ENCODE data around the gene ANKMY1.

Gene ANKMY1

GRCh38 chr2:240479111-240479501 is 78.7 kb downstream of the ANKMY1 start:
- H3K9me3 Mint-ChIP-seq: peaks cover 0 to 10% of the 10 kb centered on the region in 2 donors
- H3K27me3 Mint-ChIP-seq: no peaks in the 10 kb centered on the region
- DNase-seq (no peak), ATAC-seq (no peak)
- peak overlapping the region in 1 of 2 donors; percentile 41 for H3K27ac Mint-ChIP-seq
- H3K4me3 Mint-ChIP-seq: no peak overlapping the region
- H3K4me1 Mint-ChIP-seq: no peaks in the 10 kb centered on the region

- Mint-ChIP-seq H3K4me3 (no peak overlapping the region), H3K27ac (peak overlapping the region in 1 of 2 donors; percentile 41), H3K4me1 (no peaks in the 10 kb centered on the region), H3K27me3 (no peaks in the 10 kb centered on the region), H3K9me3 (peaks cover 4 to 16% of the 10 kb centered on the region in 2 donors)
- DNase-seq (peak in 1 of 2 donors; percentile 8), ATAC-seq (no peak)
Measured at GRCh38 chr2:240478346-240479110, 79.3 kb downstream of the ANKMY1 start.

GRCh38 chr2:240477916-240478315 is 79.9 kb downstream of the ANKMY1 start:
- Mint-ChIP-seq H3K27me3 (no peaks in the 10 kb centered on the region), H3K4me1 (no peaks in the 10 kb centered on the region), H3K9me3 (peaks cover 9 to 21% of the 10 kb centered on the region in 2 donors), H3K4me3 (no peak overlapping the region), H3K27ac (no peak overlapping the region)
- ATAC-seq: no peak
- no peak for DNase-seq

- DNase-seq (no peak), ATAC-seq (no peak)
- Mint-ChIP-seq H3K9me3 (peaks cover 9 to 21% of the 10 kb centered on the region in 2 donors), H3K27me3 (no peaks in the 10 kb centered on the region), H3K4me1 (no peaks in the 10 kb centered on the region), H3K27ac (no peak overlapping the region), H3K4me3 (no peak overlapping the region)
Measured at GRCh38 chr2:240473211-240473610, 84.6 kb downstream of the ANKMY1 start.

GRCh38 chr2:240472078-240472790 is 85.6 kb downstream of the ANKMY1 start:
- H3K27ac Mint-ChIP-seq: no peak overlapping the region
- H3K9me3 Mint-ChIP-seq: peaks cover 9 to 21% of the 10 kb centered on the region in 2 donors
- H3K27me3 Mint-ChIP-seq: no peaks in the 10 kb centered on the region
- no peaks in the 10 kb centered on the region for H3K4me1 Mint-ChIP-seq
- H3K4me3 Mint-ChIP-seq: no peak overlapping the region
- DNase-seq: no peak
- ATAC-seq: no peak

GRCh38 chr2:240469740-240470139 is 88.0 kb downstream of the ANKMY1 start:
- peaks cover 9 to 10% of the 10 kb centered on the region in 2 donors for H3K9me3 Mint-ChIP-seq
- no peak overlapping the region for H3K4me3 Mint-ChIP-seq
- ATAC-seq: no peak
- H3K27me3 Mint-ChIP-seq: no peaks in the 10 kb centered on the region
- no peaks in the 10 kb centered on the region for H3K4me1 Mint-ChIP-seq
- peak overlapping the region in 1 of 2 donors; percentile 16 for H3K27ac Mint-ChIP-seq
- no peak for DNase-seq

GRCh38 chr2:240469239-240469636 is 88.5 kb downstream of the ANKMY1 start:
- DNase-seq (no peak), ATAC-seq (no peak)
- Mint-ChIP-seq H3K27me3 (no peaks in the 10 kb centered on the region), H3K9me3 (peaks cover 9 to 10% of the 10 kb centered on the region in 2 donors), H3K4me1 (no peaks in the 10 kb centered on the region), H3K27ac (no peak overlapping the region), H3K4me3 (no peak overlapping the region)

- Mint-ChIP-seq H3K9me3 (peaks cover 5 to 6% of the 10 kb centered on the region in 2 donors), H3K4me3 (no peak overlapping the region), H3K27me3 (no peaks in the 10 kb centered on the region), H3K27ac (no peak overlapping the region), H3K4me1 (no peaks in the 10 kb centered on the region)
- DNase-seq (no peak), ATAC-seq (no peak)
Measured at GRCh38 chr2:240468303-240469238, 89.2 kb downstream of the ANKMY1 start.

GRCh38 chr2:240467659-240468302 is 90.0 kb downstream of the ANKMY1 start:
- Mint-ChIP-seq H3K27me3 (no peaks in the 10 kb centered on the region), H3K27ac (no peak overlapping the region), H3K4me3 (no peak overlapping the region), H3K9me3 (no peaks in the 10 kb centered on the region), H3K4me1 (no peaks in the 10 kb centered on the region)
- DNase-seq (no peak), ATAC-seq (no peak)

GRCh38 chr2:240467149-240467642 is 90.6 kb downstream of the ANKMY1 start:
- no peak for DNase-seq
- H3K4me3 Mint-ChIP-seq: no peak overlapping the region
- no peaks in the 10 kb centered on the region for H3K4me1 Mint-ChIP-seq
- peak; percentile 27 for ATAC-seq
- H3K9me3 Mint-ChIP-seq: no peaks in the 10 kb centered on the region
- H3K27ac Mint-ChIP-seq: no peak overlapping the region
- no peaks in the 10 kb centered on the region for H3K27me3 Mint-ChIP-seq

GRCh38 chr2:240466579-240467148 is 91.1 kb downstream of the ANKMY1 start:
- DNase-seq: peak in 1 of 2 donors; percentile 9
- Mint-ChIP-seq H3K4me3 (no peak overlapping the region), H3K27me3 (no peaks in the 10 kb centered on the region), H3K9me3 (no peaks in the 10 kb centered on the region), H3K27ac (peak overlapping the region in 1 of 2 donors; percentile 67), H3K4me1 (no peaks in the 10 kb centered on the region)
- peak; percentile 28 for ATAC-seq

GRCh38 chr2:240465765-240466578 is 91.8 kb downstream of the ANKMY1 start:
- DNase-seq: peak in 1 of 2 donors; percentile 9
- Mint-ChIP-seq H3K4me3 (no peak overlapping the region), H3K27me3 (no peaks in the 10 kb centered on the region)

GRCh38 chr2:240465268-240465764 is 92.5 kb downstream of the ANKMY1 start:
- ATAC-seq: peak; percentile 12
- Mint-ChIP-seq H3K4me1 (no peaks in the 10 kb centered on the region), H3K27me3 (no peaks in the 10 kb centered on the region), H3K27ac (peak overlapping the region in 1 of 2 donors; percentile 19), H3K9me3 (no peaks in the 10 kb centered on the region), H3K4me3 (no peak overlapping the region)
- peak in 1 of 2 donors; percentile 10 for DNase-seq

More at GRCh38 chr2:240465765-240466578, 91.8 kb downstream of the ANKMY1 start:
- no peak overlapping the region for H3K27ac Mint-ChIP-seq
- ATAC-seq: no peak
- H3K9me3 Mint-ChIP-seq: no peaks in the 10 kb centered on the region
- H3K4me1 Mint-ChIP-seq: no peaks in the 10 kb centered on the region
